Astrocyte (in vitro differentiated cells and primary cell): ENCODE results near the gene GABRQ.

Experiments
- CTCF ChIP-seq: IDR thresholded peaks from 2 replicates; pipeline ENCODE4 v1.5.1; 2011; ENCODE audit warnings: low read depth, mild to moderate bottlenecking, inconsistent platforms, low read length, moderate library complexity; ENCODE audit not compliant: insufficient read depth
- EZH2 ChIP-seq: IDR thresholded peaks from 2 replicates; pipeline ENCODE4 v1.6.1; 2012; ENCODE audit warnings: mild to moderate bottlenecking, low read length, inconsistent platforms; ENCODE audit not compliant: insufficient read depth

GRCh38 chrX:152641256-152641875, 3.7 kb downstream of the GABRQ start:
- TF ChIP-seq CTCF (no peak), EZH2 (no peak)
